HG02623 (cell line): ENCODE data around the gene NTMT1.

Experiments
- ATAC-seq: cut with Tn5 transposase; IDR thresholded peaks from one replicate; pipeline ENCODE4 v1.9.1; 2021; ENCODE audit warnings: moderate library complexity; ENCODE audit not compliant: unreplicated experiment

Gene NTMT1

GRCh38 chr9:129673602-129674001 is 47.6 kb downstream of the NTMT1 start:
- no peak for ATAC-seq

GRCh38 chr9:129674229-129674628 is 48.3 kb downstream of the NTMT1 start:
- ATAC-seq: no peak

GRCh38 chr9:129675620-129676019 is 49.7 kb downstream of the NTMT1 start:
- ATAC-seq: no peak

- ATAC-seq: no peak
Measured at GRCh38 chr9:129676287-129676686, 50.3 kb downstream of the NTMT1 start.

GRCh38 chr9:129676975-129677374 is 51.0 kb downstream of the NTMT1 start:
- ATAC-seq: no peak

GRCh38 chr9:129677456-129677855 is 51.5 kb downstream of the NTMT1 start:
- ATAC-seq: no peak

- ATAC-seq: no peak
Measured at GRCh38 chr9:129678844-129679243, 52.9 kb downstream of the NTMT1 start.

GRCh38 chr9:129679537-129679936 is 53.6 kb downstream of the NTMT1 start:
- ATAC-seq: no peak

- ATAC-seq: no peak
Measured at GRCh38 chr9:129681924-129682323, 56.0 kb downstream of the NTMT1 start.

GRCh38 chr9:129682381-129682780 is 56.4 kb downstream of the NTMT1 start:
- no peak for ATAC-seq

- no peak for ATAC-seq
Measured at GRCh38 chr9:129685220-129685932, 59.4 kb downstream of the NTMT1 start.
